CD4-positive, alpha-beta T cell (primary cell): ENCODE results near the gene FBXW12. TPM values are rescaled to one million over a fixed set of nuclear protein-coding genes. Genes with fewer than 3 reads are reported as not detected.
"Not testable (repeated sequence)": the region's sequence is repeated elsewhere in the genome, so short reads cannot be mapped to it uniquely, and the experiment has no call there.

Experiments
- ATAC-seq: fragments of 200-7000 bp; cut with Tn5 transposase; one replicate; pipeline ENCODE4 v1.10.0; 2022; ENCODE audit warnings: mild to moderate bottlenecking; ENCODE audit not compliant: poor library complexity
- CTCF ChIA-PET: fragments of 350-600 bp; sonication (Branson Sonifier 250); formaldehyde crosslinking; loops from one replicate; lab custom pipeline; 2021; ENCODE audit warnings: antibody characterized with exemption, inconsistent platforms; lab: Charles Lee
- POLR2A ChIA-PET: fragments of 350-600 bp; sonication (Branson Sonifier 250); formaldehyde crosslinking; loops from one replicate; lab custom pipeline; 2021; ENCODE audit warnings: antibody characterized with exemption, inconsistent platforms; lab: Charles Lee
- DNase-seq, 14 experiments: peaks; one replicate each; pipeline ENCODE4 v3.0.0-alpha.2; 2013 to 2020; ENCODE audit warnings: mixed read lengths in 2 of 14
- H3K27ac ChIP-seq, 2 donors: one replicate each; pipeline versions ENCODE4 v1.5.1 to v1.7.0; 2013; ENCODE audit warnings: low read length in 2 of 2, low read depth in 1 of 2, mild to moderate bottlenecking in 1 of 2
- H3K27me3 ChIP-seq, 2 experiments: 1 replicate in 1 of 2; 2 replicates in 1 of 2; pipeline versions ENCODE4 v1.6.1 to v1.7.0; 2013; ENCODE audit warnings: low read length in 2 of 2, control low read depth in 1 of 2, mild to moderate bottlenecking in 1 of 2, moderate library complexity in 1 of 2; ENCODE audit not compliant: insufficient read depth in 2 of 2, control insufficient read depth in 1 of 2
- H3K36me3 ChIP-seq: one replicate; pipeline ENCODE4 v1.6.1; 2013; ENCODE audit warnings: low read length, control low read depth; ENCODE audit not compliant: insufficient read depth
- H3K4me1 ChIP-seq: one replicate; pipeline ENCODE4 v1.6.1; 2013; ENCODE audit warnings: low read length, control low read depth; ENCODE audit not compliant: insufficient read depth
- H3K4me3 ChIP-seq: one replicate; pipeline ENCODE4 v1.5.1; 2013; ENCODE audit warnings: mild to moderate bottlenecking, low read length, moderate library complexity
- H3K9me3 ChIP-seq, 2 experiments: 1 replicate in 1 of 2; 2 replicates in 1 of 2; pipeline versions ENCODE4 v1.6.1 to v1.7.0; 2013; ENCODE audit warnings: low read length in 2 of 2, mild to moderate bottlenecking in 2 of 2, control low read depth in 1 of 2, moderate library complexity in 1 of 2; ENCODE audit not compliant: control insufficient read depth in 1 of 2, insufficient read depth in 1 of 2
- H3K27ac Mint-ChIP-seq: one replicate; pipeline ENCODE4 v1.8.0; 2020; ENCODE audit warnings: mixed read lengths
- H3K27me3 Mint-ChIP-seq: one replicate; pipeline ENCODE4 v1.8.0; 2021; ENCODE audit warnings: mixed read lengths
- H3K36me3 Mint-ChIP-seq: one replicate; pipeline ENCODE4 v1.8.0; 2021; ENCODE audit warnings: low read depth, mixed read lengths
- H3K4me1 Mint-ChIP-seq: one replicate; pipeline ENCODE4 v1.8.0; 2021; ENCODE audit warnings: low read depth, mixed read lengths
- H3K4me3 Mint-ChIP-seq: one replicate; pipeline ENCODE4 v1.8.0; 2020; ENCODE audit warnings: mild to moderate bottlenecking, mixed read lengths
- H3K9me3 Mint-ChIP-seq: one replicate; pipeline ENCODE4 v1.8.0; 2020; ENCODE audit warnings: mixed read lengths
- intact Hi-C, 2 experiments: fragments of 100-400 bp; cut with DNase I in 1 of 2; cut with micrococcal nuclease in 1 of 2; formaldehyde crosslinking; loops; one replicate each; pipeline versions ENCODE4 v1.15.1 to v1.9.0; 2023 to 2025; cut with DNase I, micrococcal nuclease
- total RNA-seq, 174 experiments: library from RNA in 2 of 174; stranded (reverse) in 2 of 174; gene quantifications; one replicate each; pipeline ENCODE4 v1.2.3 and lab custom pipeline; 2021 to 2026
- TF ChIP-seq, protein P1 (sequence below): fragments of 200-600 bp; IDR thresholded peaks from one replicate; pipeline ENCODE4 v1.8.0; 2022; ENCODE audit warnings: antibody characterized with exemption, mild to moderate bottlenecking

FBXW12 gene
- total RNA-seq, 2 experiments from 2014 or later: not detected

DNA sequence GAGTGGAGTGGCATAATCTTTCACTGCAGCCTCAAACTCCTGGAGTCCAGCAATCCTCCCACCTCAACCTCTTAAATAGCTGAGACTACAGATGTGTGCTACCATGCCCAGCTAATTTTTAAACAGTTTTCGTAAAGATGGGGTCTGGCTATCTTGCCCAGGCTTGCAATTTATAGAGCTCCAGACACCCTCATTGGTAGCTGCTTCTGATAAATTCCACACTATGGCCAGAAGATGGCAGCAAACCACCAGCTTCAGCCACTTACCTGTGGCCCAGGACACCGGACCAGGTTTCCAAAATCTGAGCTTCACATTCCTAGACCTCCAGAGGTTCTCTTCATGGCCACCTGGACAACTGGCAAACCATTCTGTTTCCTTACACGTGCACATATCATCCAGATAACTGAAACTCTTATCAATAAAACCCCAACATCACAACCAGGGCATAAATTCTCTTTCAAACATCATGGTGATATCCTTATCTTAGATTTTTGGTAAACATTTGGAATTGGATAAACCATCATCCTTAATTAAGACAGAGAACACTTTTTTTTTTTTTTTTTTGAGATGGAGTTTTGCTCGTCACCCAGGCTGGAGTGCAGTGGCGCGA, 28.9 kb downstream of the FBXW12 start:
- no peak overlapping the region for H3K4me3 ChIP-seq
- Mint-ChIP-seq H3K27me3 (peaks cover 1% of the 10 kb centered on the region), H3K4me3 (no peak overlapping the region), H3K36me3 (no peaks in the 10 kb centered on the region), H3K4me1 (no peaks in the 10 kb centered on the region), H3K9me3 (no peaks in the 10 kb centered on the region), H3K27ac (no peak overlapping the region)
- no peaks in the 10 kb centered on the region for H3K4me1 ChIP-seq
- ChIA-PET POLR2A (interaction anchor here (0.6 to 3.1 kb wide), 8 partner anchors 35 to 158 kb away, joined by 3 to 37 read pairs (median 5); partner anchors contain the start of genes CCDC51, PFKFB4 and TMA7), CTCF (interaction anchor here (0.6 to 5.1 kb wide), 20 partner anchors 15 to 621 kb away, joined by 3 to 118 read pairs (median 4); partner anchors contain the start of genes ATRIP, CCDC51, NDUFAF3 and PFKFB4)
- H3K27ac ChIP-seq: no peak overlapping the region
- ATAC-seq (peak; percentile 82), DNase-seq (peak; percentile 45 to 88 (median 56))
- no peaks in the 10 kb centered on the region for H3K27me3 ChIP-seq
- H3K36me3 ChIP-seq: no peaks in the 10 kb centered on the region
- TF ChIP-seq, protein P1, sequence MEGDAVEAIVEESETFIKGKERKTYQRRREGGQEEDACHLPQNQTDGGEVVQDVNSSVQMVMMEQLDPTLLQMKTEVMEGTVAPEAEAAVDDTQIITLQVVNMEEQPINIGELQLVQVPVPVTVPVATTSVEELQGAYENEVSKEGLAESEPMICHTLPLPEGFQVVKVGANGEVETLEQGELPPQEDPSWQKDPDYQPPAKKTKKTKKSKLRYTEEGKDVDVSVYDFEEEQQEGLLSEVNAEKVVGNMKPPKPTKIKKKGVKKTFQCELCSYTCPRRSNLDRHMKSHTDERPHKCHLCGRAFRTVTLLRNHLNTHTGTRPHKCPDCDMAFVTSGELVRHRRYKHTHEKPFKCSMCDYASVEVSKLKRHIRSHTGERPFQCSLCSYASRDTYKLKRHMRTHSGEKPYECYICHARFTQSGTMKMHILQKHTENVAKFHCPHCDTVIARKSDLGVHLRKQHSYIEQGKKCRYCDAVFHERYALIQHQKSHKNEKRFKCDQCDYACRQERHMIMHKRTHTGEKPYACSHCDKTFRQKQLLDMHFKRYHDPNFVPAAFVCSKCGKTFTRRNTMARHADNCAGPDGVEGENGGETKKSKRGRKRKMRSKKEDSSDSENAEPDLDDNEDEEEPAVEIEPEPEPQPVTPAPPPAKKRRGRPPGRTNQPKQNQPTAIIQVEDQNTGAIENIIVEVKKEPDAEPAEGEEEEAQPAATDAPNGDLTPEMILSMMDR: peak; percentile 93
- no peaks in the 10 kb centered on the region for H3K9me3 ChIP-seq
- intact Hi-C loops: loop anchor here (1.0 to 2.0 kb wide), 9 partner anchors 35 to 285 kb away; partner anchors contain the start of gene UQCRC1 (in 2 of the 2)

DNA sequence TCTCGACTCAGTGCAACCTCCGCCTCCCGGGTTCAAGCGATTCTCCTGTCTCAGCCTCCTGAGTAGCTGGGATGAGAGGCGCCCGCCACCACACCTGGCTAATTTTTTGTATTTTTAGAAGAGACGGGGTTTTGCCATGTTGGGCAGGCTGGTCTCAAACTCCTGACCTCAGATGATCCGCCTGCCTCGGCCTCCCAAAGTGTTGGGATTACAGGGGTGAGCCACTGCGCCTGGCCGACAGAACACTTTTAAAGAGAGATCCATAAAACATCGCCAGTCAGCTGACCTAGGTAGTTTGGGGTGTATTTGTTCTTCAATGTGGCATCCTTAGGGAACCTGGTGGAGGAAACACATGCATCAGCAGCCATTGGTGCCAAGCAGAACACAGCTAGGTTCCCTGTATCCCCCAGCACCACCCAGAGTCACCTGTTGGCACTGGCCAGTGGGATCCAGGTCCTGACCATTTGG, 29.4 kb downstream of the FBXW12 start:
- ChIA-PET CTCF (interaction anchor here (0.6 to 5.1 kb wide), 19 partner anchors 14 to 621 kb away, joined by 3 to 118 read pairs (median 4); partner anchors contain the start of genes ATRIP, CCDC51, NDUFAF3 and PFKFB4), POLR2A (interaction anchor here (0.6 to 3.1 kb wide), 7 partner anchors 34 to 155 kb away, joined by 3 to 37 read pairs (median 5); partner anchors contain the start of genes CCDC51, PFKFB4 and TMA7)
- H3K4me3 Mint-ChIP-seq, ATAC-seq, H3K36me3 ChIP-seq, H3K9me3 ChIP-seq, H3K4me3 ChIP-seq, H3K36me3 Mint-ChIP-seq, H3K9me3 Mint-ChIP-seq, H3K27me3 ChIP-seq, H3K4me1 ChIP-seq, H3K27ac Mint-ChIP-seq, H3K4me1 Mint-ChIP-seq, H3K27me3 Mint-ChIP-seq, H3K27ac ChIP-seq: not testable (repeated sequence)
- intact Hi-C loops: loop anchor here (1.0 to 2.0 kb wide), 9 partner anchors 35 to 285 kb away; partner anchors contain the start of gene UQCRC1 (in 2 of the 2)
- DNase-seq: peak in 1 of 14 experiments; percentile 6

- DNase-seq: peak in 1 of 14 experiments; percentile 5
Observed at GRCh38 chr3:48402281-48402732, 30.3 kb downstream of the FBXW12 start.

More at GRCh38 chr3:48402281-48402732, 30.3 kb downstream of the FBXW12 start:
- ChIA-PET POLR2A (interaction anchor here (3.1 kb wide), 1 partner anchor 34 kb away, joined by 37 read pairs; no protein-coding TSS in a partner anchor), CTCF (interaction anchor here (5.1 kb wide), 1 partner anchor 34 kb away, joined by 118 read pairs; no protein-coding TSS in a partner anchor)
- no peak for ATAC-seq
- Histone ChIP-seq H3K9me3 (no peaks in the 10 kb centered on the region), H3K36me3 (no peaks in the 10 kb centered on the region), H3K4me3 (no peak overlapping the region), H3K27ac (no peak overlapping the region), H3K27me3 (no peaks in the 10 kb centered on the region), H3K4me1 (no peaks in the 10 kb centered on the region)
- intact Hi-C loops: no loop called here
- no peaks in the 10 kb centered on the region for H3K9me3 Mint-ChIP-seq
- no peaks in the 10 kb centered on the region for H3K27me3 Mint-ChIP-seq
- H3K36me3 Mint-ChIP-seq: no peaks in the 10 kb centered on the region
- H3K4me1 Mint-ChIP-seq: no peaks in the 10 kb centered on the region
- TF ChIP-seq, protein P1: no peak
- no peak overlapping the region for H3K4me3 Mint-ChIP-seq
- H3K27ac Mint-ChIP-seq: no peak overlapping the region
